Smooth muscle cell (in vitro differentiated cells): ENCODE results near the gene PRRG2. TPM values are rescaled to one million over a fixed set of nuclear protein-coding genes. Genes with fewer than 3 reads are reported as not detected.

Source experiments
- DNase-seq: peaks from one replicate; lab custom pipeline; 2025; ENCODE audit not compliant: unreplicated experiment; lab: John Stamatoyannopoulos, UW
- H2AFZ ChIP-seq: fragments of 200-600 bp; sonication (generic); 2 replicates; pipeline ENCODE4 v1.6.0; 2016; ENCODE audit warnings: antibody characterized with exemption, low read depth, mild to moderate bottlenecking
- H3F3A ChIP-seq: fragments of 200-600 bp; sonication (generic); 2 replicates; pipeline ENCODE4 v1.6.0; 2017; ENCODE audit warnings: antibody characterized with exemption, low read depth
- H3K27ac ChIP-seq: fragments of 200-600 bp; sonication (generic); 2 replicates; pipeline ENCODE4 v1.5.1; 2016; ENCODE audit warnings: low read depth, mild to moderate bottlenecking
- H3K27me3 ChIP-seq: fragments of 200-600 bp; sonication (generic); 2 replicates; pipeline ENCODE4 v1.6.1; 2016; ENCODE audit warnings: low read depth, mild to moderate bottlenecking
- H3K36me3 ChIP-seq: fragments of 200-600 bp; sonication (generic); 2 replicates; pipeline ENCODE4 v1.5.1; 2016; ENCODE audit warnings: low read depth
- H3K4me1 ChIP-seq: fragments of 200-600 bp; sonication (generic); 2 replicates; pipeline ENCODE4 v1.5.1; 2016; ENCODE audit warnings: low read depth
- H3K4me2 ChIP-seq: fragments of 200-600 bp; sonication (generic); 2 replicates; pipeline ENCODE4 v1.6.0; 2016; ENCODE audit warnings: mild to moderate bottlenecking
- H3K4me3 ChIP-seq: fragments of 200-600 bp; sonication (generic); 2 replicates; pipeline ENCODE4 v1.5.1; 2016; ENCODE audit warnings: mild to moderate bottlenecking
- H3K79me2 ChIP-seq: fragments of 200-600 bp; sonication (generic); 2 replicates; pipeline ENCODE4 v1.6.0; 2016; ENCODE audit warnings: low read depth, mild to moderate bottlenecking
- H3K9ac ChIP-seq: fragments of 200-600 bp; sonication (generic); 2 replicates; pipeline ENCODE4 v1.6.0; 2016; ENCODE audit warnings: low read depth
- H3K9me3 ChIP-seq: fragments of 200-600 bp; sonication (generic); replicated peaks from 2 replicates; pipeline ENCODE4 v1.5.1; 2016; ENCODE audit warnings: low read depth
- H4K20me1 ChIP-seq: fragments of 200-600 bp; sonication (generic); 2 replicates; pipeline ENCODE4 v1.6.0; 2016; ENCODE audit warnings: low read depth
- WGBS: methylation state at CpG from one replicate; pipeline ENCODE4 v1.1.7; 2016; ENCODE audit warnings: low lambda C conversion rate; 5-methylcytosine and 5-hydroxymethylcytosine counted together
- polyA plus RNA-seq: library from polyadenylated mRNA; unstranded; fragments of >200 nt; fragmentation: Nextera tagmentation; extraction: Ambion mirVana; gene quantifications from 2 replicates; pipeline ENCODE4 v1.2.1, GENCODE V29; 2016
- total RNA-seq: library from RNA; depleted of rRNA; stranded (reverse); fragments of >200 nt; gene quantifications from 2 replicates; pipeline ENCODE4 v1.2.3, GENCODE V29; 2014
- TF ChIP-seq, protein P1 (sequence below): fragments of 200-600 bp; sonication (generic); IDR thresholded peaks from 2 replicates; pipeline ENCODE4 v1.5.1; 2017; ENCODE audit warnings: borderline replicate concordance, mild to moderate bottlenecking, antibody characterized with exemption; ENCODE audit not compliant: insufficient read depth, poor library complexity, severe bottlenecking

The PRRG2 gene
- total and polyA plus RNA-seq, 2 experiments from 2014 or later = 0.24 to 13.5 TPM

DNA sequence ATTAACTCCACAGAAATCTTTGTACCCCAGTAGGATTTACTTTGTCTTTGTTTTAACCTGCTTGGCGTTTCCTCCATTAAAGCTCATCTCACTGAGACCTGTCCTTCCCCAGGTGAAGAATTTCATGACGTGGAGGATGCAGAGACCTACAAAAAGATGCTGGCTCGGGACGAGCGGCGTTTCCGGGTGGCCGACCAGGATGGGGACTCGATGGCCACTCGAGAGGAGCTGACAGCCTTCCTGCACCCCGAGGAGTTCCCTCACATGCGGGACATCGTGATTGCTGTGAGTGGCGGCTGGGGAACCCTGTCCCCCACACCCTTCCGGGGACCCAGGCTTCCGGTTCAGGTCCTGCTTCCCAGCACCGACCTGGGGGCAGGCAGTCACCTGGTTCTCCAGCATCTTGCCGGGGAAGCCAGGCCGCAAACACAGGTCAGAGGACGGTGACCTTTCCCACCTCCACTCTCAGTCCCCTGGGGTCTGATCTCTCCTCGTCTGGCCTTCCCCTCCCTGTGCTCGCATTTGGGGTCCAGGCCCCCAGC, 44.1 kb upstream of the PRRG2 start:
- H3K27me3 ChIP-seq = no peaks in the 10 kb centered on the region
- H3K27ac ChIP-seq = no peak overlapping the region
- no peak overlapping the region for H3K4me3 ChIP-seq
- H3K9ac ChIP-seq = no peak overlapping the region
- no peaks in the 10 kb centered on the region for H3K36me3 ChIP-seq
- H3K79me2 ChIP-seq = no peaks in the 10 kb centered on the region
- DNase-seq = no peak
- H3F3A ChIP-seq = no peaks in the 10 kb centered on the region
- no peaks in the 10 kb centered on the region for H3K9me3 ChIP-seq
- no peak overlapping the region for H3K4me2 ChIP-seq
- H3K4me1 ChIP-seq = peaks cover 8% of the 10 kb centered on the region
- H4K20me1 ChIP-seq = peaks cover 73% of the 10 kb centered on the region
- H2AFZ ChIP-seq = no peak overlapping the region
- TF ChIP-seq, protein P1, sequence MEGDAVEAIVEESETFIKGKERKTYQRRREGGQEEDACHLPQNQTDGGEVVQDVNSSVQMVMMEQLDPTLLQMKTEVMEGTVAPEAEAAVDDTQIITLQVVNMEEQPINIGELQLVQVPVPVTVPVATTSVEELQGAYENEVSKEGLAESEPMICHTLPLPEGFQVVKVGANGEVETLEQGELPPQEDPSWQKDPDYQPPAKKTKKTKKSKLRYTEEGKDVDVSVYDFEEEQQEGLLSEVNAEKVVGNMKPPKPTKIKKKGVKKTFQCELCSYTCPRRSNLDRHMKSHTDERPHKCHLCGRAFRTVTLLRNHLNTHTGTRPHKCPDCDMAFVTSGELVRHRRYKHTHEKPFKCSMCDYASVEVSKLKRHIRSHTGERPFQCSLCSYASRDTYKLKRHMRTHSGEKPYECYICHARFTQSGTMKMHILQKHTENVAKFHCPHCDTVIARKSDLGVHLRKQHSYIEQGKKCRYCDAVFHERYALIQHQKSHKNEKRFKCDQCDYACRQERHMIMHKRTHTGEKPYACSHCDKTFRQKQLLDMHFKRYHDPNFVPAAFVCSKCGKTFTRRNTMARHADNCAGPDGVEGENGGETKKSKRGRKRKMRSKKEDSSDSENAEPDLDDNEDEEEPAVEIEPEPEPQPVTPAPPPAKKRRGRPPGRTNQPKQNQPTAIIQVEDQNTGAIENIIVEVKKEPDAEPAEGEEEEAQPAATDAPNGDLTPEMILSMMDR = no peak
- 97% methylated on average over 22 of the region's 22 CpGs for WGBS

DNA sequence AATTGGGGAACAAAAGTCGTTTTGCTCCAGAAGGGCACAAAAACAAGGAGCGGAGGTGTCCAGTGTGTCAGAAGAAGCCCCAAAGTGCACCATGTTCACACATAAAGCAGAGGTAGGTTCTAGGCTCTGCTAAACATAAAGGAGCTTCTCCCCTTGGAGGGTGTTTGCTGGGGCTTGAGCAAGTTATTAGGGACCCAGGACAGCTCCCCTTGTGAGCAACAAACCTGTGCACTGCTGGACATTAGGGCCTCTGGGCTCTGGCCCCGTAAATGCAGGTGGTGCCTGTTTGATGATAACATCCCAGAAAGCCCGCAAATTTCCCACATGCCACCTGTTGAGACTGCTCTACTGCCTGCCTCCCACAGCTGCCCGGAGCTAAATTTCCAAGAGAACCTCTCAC, 42.5 kb upstream of the PRRG2 start:
- Histone ChIP-seq H3K4me3 (no peak overlapping the region), H3K79me2 (no peaks in the 10 kb centered on the region), H3K9ac (no peak overlapping the region), H3K27ac (no peak overlapping the region), H4K20me1 (peaks cover 61% of the 10 kb centered on the region), H3K36me3 (no peaks in the 10 kb centered on the region), H3K4me1 (no peaks in the 10 kb centered on the region), H3K27me3 (no peaks in the 10 kb centered on the region), H3F3A (no peaks in the 10 kb centered on the region), H3K4me2 (no peak overlapping the region), H2AFZ (no peak overlapping the region), H3K9me3 (no peaks in the 10 kb centered on the region)
- TF ChIP-seq, protein P1 = no peak
- DNase-seq = no peak
- 93% methylated on average over 5 of the region's 5 CpGs for WGBS

DNA sequence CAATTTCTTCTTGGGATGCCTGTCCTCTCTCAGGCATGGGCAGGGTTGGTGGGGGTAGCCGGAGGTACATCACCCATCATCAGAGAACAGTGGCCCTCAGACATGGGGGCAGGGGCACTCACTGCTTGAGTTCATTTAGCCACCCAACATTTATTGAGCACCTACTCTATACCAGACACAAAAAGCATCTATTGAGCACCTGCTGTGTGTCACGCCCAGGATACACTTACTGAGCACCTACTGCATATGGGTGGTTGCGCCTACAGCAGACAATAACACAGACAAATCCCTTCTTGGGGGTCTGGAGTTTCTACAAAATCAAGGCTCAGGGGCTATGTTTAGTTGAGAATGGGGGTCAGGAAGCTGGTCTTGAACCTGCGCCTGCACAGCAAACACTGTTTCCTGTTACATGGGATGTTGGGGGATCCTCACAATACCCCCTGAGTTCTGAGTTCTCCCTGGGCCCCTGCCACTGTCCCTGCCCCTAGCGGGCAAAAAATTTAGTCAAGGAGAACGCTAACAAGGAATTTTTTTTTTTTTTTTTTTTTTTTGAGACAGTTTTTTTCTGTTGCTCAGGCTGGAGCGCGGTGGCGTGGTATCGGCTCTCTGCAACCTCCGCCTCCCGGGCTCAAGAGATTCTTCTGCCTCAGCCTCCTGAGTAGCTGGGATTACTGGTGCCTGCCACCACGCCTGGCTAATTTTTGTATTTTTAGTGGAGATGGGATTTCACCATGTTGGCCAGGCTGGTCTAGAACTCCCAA, 41.7 kb upstream of the PRRG2 start:
- Histone ChIP-seq H3K4me3 (no peak overlapping the region), H3K36me3 (no peaks in the 10 kb centered on the region), H3K27ac (no peak overlapping the region), H3K9ac (no peak overlapping the region), H3K27me3 (no peaks in the 10 kb centered on the region), H3F3A (no peaks in the 10 kb centered on the region), H3K4me1 (no peaks in the 10 kb centered on the region), H4K20me1 (peaks cover 53% of the 10 kb centered on the region), H2AFZ (no peak overlapping the region), H3K79me2 (no peaks in the 10 kb centered on the region), H3K4me2 (no peak overlapping the region), H3K9me3 (no peaks in the 10 kb centered on the region)
- no peak for DNase-seq
- TF ChIP-seq, protein P1 = no peak
- WGBS = 95% methylated on average over 13 of the region's 13 CpGs
